CD4-positive, alpha-beta T cell (primary cell): ENCODE measurements around the gene METTL9. TPM values are rescaled to one million over a fixed set of nuclear protein-coding genes. Genes with fewer than 3 reads are reported as not detected.

Experiments
- ATAC-seq: fragments of 200-7000 bp; cut with Tn5 transposase; one replicate; pipeline ENCODE4 v1.10.0; 2022; ENCODE audit warnings: mild to moderate bottlenecking; ENCODE audit not compliant: poor library complexity
- CTCF ChIA-PET: fragments of 350-600 bp; sonication (Branson Sonifier 250); formaldehyde crosslinking; loops from one replicate; lab custom pipeline; 2021; ENCODE audit warnings: antibody characterized with exemption, inconsistent platforms; lab: Charles Lee
- POLR2A ChIA-PET: fragments of 350-600 bp; sonication (Branson Sonifier 250); formaldehyde crosslinking; loops from one replicate; lab custom pipeline; 2021; ENCODE audit warnings: antibody characterized with exemption, inconsistent platforms; lab: Charles Lee
- DNase-seq, 14 experiments: peaks; one replicate each; pipeline ENCODE4 v3.0.0-alpha.2; 2013 to 2020; ENCODE audit warnings: mixed read lengths in 2 of 14
- H3K27ac ChIP-seq, 2 donors: one replicate each; pipeline versions ENCODE4 v1.5.1 to v1.7.0; 2013; ENCODE audit warnings: low read length in 2 of 2, low read depth in 1 of 2, mild to moderate bottlenecking in 1 of 2
- H3K27me3 ChIP-seq, 2 experiments: 1 replicate in 1 of 2; 2 replicates in 1 of 2; pipeline versions ENCODE4 v1.6.1 to v1.7.0; 2013; ENCODE audit warnings: low read length in 2 of 2, control low read depth in 1 of 2, mild to moderate bottlenecking in 1 of 2, moderate library complexity in 1 of 2; ENCODE audit not compliant: insufficient read depth in 2 of 2, control insufficient read depth in 1 of 2
- H3K36me3 ChIP-seq: one replicate; pipeline ENCODE4 v1.6.1; 2013; ENCODE audit warnings: low read length, control low read depth; ENCODE audit not compliant: insufficient read depth
- H3K4me1 ChIP-seq: one replicate; pipeline ENCODE4 v1.6.1; 2013; ENCODE audit warnings: low read length, control low read depth; ENCODE audit not compliant: insufficient read depth
- H3K4me3 ChIP-seq: one replicate; pipeline ENCODE4 v1.5.1; 2013; ENCODE audit warnings: mild to moderate bottlenecking, low read length, moderate library complexity
- H3K9me3 ChIP-seq, 2 experiments: 1 replicate in 1 of 2; 2 replicates in 1 of 2; pipeline versions ENCODE4 v1.6.1 to v1.7.0; 2013; ENCODE audit warnings: low read length in 2 of 2, mild to moderate bottlenecking in 2 of 2, control low read depth in 1 of 2, moderate library complexity in 1 of 2; ENCODE audit not compliant: control insufficient read depth in 1 of 2, insufficient read depth in 1 of 2
- H3K27ac Mint-ChIP-seq: one replicate; pipeline ENCODE4 v1.8.0; 2020; ENCODE audit warnings: mixed read lengths
- H3K27me3 Mint-ChIP-seq: one replicate; pipeline ENCODE4 v1.8.0; 2021; ENCODE audit warnings: mixed read lengths
- H3K36me3 Mint-ChIP-seq: one replicate; pipeline ENCODE4 v1.8.0; 2021; ENCODE audit warnings: low read depth, mixed read lengths
- H3K4me1 Mint-ChIP-seq: one replicate; pipeline ENCODE4 v1.8.0; 2021; ENCODE audit warnings: low read depth, mixed read lengths
- H3K4me3 Mint-ChIP-seq: one replicate; pipeline ENCODE4 v1.8.0; 2020; ENCODE audit warnings: mild to moderate bottlenecking, mixed read lengths
- H3K9me3 Mint-ChIP-seq: one replicate; pipeline ENCODE4 v1.8.0; 2020; ENCODE audit warnings: mixed read lengths
- intact Hi-C, 2 experiments: fragments of 100-400 bp; cut with DNase I in 1 of 2; cut with micrococcal nuclease in 1 of 2; formaldehyde crosslinking; loops; one replicate each; pipeline versions ENCODE4 v1.15.1 to v1.9.0; 2023 to 2025; cut with DNase I, micrococcal nuclease
- total RNA-seq, 174 experiments: library from RNA in 2 of 174; stranded (reverse) in 2 of 174; gene quantifications; one replicate each; pipeline ENCODE4 v1.2.3 and lab custom pipeline; 2021 to 2026
- TF ChIP-seq, protein P1 (sequence below): fragments of 200-600 bp; IDR thresholded peaks from one replicate; pipeline ENCODE4 v1.8.0; 2022; ENCODE audit warnings: antibody characterized with exemption, mild to moderate bottlenecking

The METTL9 gene
- total RNA-seq, 2 experiments from 2014 or later: 78.4 to 86.7 TPM

- peaks cover 81% of the 10 kb centered on the region for H3K36me3 Mint-ChIP-seq
Measured at GRCh38 chr16:21619765-21620425, 20.5 kb downstream of the METTL9 start.

GRCh38 chr16:21620592-21620991 is 21.2 kb downstream of the METTL9 start:
- H3K27ac ChIP-seq: no peak overlapping the region
- H3K4me1 Mint-ChIP-seq: peaks cover 68% of the 10 kb centered on the region
- ChIA-PET POLR2A (interaction anchor here (0.6 to 2.7 kb wide), 9 partner anchors 12 to 25 kb away, joined by 3 to 12 read pairs (median 5); partner anchors contain the start of gene METTL9), CTCF (interaction anchor here (0.8 kb wide), 1 partner anchor 36 kb away, joined by 4 read pairs; no protein-coding TSS in a partner anchor)
- H3K36me3 ChIP-seq: peaks cover 11% of the 10 kb centered on the region
- peak overlapping the region; percentile 82 for H3K27ac Mint-ChIP-seq
- no peak overlapping the region for H3K4me3 Mint-ChIP-seq
- H3K4me1 ChIP-seq: peaks cover 26% of the 10 kb centered on the region
- intact Hi-C loops: no loop called here
- no peak overlapping the region for H3K4me3 ChIP-seq
- no peaks in the 10 kb centered on the region for H3K9me3 Mint-ChIP-seq
- DNase-seq (no peak), ATAC-seq (no peak)
- no peaks in the 10 kb centered on the region for H3K9me3 ChIP-seq
- H3K36me3 Mint-ChIP-seq: peaks cover 83% of the 10 kb centered on the region
- H3K27me3 Mint-ChIP-seq: no peaks in the 10 kb centered on the region
- TF ChIP-seq, protein P1, sequence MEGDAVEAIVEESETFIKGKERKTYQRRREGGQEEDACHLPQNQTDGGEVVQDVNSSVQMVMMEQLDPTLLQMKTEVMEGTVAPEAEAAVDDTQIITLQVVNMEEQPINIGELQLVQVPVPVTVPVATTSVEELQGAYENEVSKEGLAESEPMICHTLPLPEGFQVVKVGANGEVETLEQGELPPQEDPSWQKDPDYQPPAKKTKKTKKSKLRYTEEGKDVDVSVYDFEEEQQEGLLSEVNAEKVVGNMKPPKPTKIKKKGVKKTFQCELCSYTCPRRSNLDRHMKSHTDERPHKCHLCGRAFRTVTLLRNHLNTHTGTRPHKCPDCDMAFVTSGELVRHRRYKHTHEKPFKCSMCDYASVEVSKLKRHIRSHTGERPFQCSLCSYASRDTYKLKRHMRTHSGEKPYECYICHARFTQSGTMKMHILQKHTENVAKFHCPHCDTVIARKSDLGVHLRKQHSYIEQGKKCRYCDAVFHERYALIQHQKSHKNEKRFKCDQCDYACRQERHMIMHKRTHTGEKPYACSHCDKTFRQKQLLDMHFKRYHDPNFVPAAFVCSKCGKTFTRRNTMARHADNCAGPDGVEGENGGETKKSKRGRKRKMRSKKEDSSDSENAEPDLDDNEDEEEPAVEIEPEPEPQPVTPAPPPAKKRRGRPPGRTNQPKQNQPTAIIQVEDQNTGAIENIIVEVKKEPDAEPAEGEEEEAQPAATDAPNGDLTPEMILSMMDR: no peak
- H3K27me3 ChIP-seq: no peaks in the 10 kb centered on the region

More at GRCh38 chr16:21619765-21620425, 20.5 kb downstream of the METTL9 start:
- Histone ChIP-seq H3K4me1 (peaks cover 32% of the 10 kb centered on the region), H3K27me3 (no peaks in the 10 kb centered on the region), H3K36me3 (peaks cover 7% of the 10 kb centered on the region), H3K9me3 (no peaks in the 10 kb centered on the region), H3K27ac (no peak overlapping the region), H3K4me3 (no peak overlapping the region)
- TF ChIP-seq, protein P1: no peak
- Mint-ChIP-seq H3K9me3 (no peaks in the 10 kb centered on the region), H3K27me3 (no peaks in the 10 kb centered on the region), H3K27ac (no peak overlapping the region), H3K4me3 (no peak overlapping the region), H3K4me1 (peaks cover 68% of the 10 kb centered on the region)
- no peak for ATAC-seq
- intact Hi-C loops: no loop called here
- ChIA-PET CTCF (no interaction called here), POLR2A (interaction anchor here (1.9 to 2.1 kb wide), 2 partner anchors 12 to 19 kb away, joined by 5 to 12 read pairs; no protein-coding TSS in a partner anchor)
- DNase-seq: no peak

DNA sequence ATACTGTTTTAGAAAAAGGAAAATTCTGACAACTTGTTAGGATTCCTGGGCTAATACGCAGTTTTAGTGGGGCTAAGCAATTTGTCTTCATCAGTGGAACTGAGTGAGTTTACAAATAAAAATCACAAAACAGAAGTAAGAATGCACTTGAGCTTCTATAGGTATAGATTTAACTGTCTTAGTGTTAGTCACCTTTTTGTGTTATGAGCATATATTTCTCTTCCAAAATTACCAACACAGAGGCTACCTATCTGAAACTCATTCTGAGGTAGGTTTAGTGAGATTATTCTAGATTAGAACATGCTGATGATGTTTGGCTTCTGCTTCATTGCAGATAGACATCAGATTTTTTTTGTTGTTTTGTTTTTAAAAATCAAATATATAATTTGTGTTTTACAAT is 23.2 kb downstream of the METTL9 start:
- POLR2A ChIA-PET: interaction anchor here (1.2 to 2.7 kb wide), 5 partner anchors 11 to 25 kb away, joined by 3 to 8 read pairs (median 5); partner anchors contain the start of gene METTL9
- peaks cover 11% of the 10 kb centered on the region for H3K36me3 ChIP-seq

More for the DNA sequence above, 23.2 kb downstream of the METTL9 start:
- Mint-ChIP-seq H3K36me3 (peaks cover 81% of the 10 kb centered on the region), H3K9me3 (no peaks in the 10 kb centered on the region), H3K27me3 (no peaks in the 10 kb centered on the region), H3K27ac (peak overlapping the region; percentile 82), H3K4me3 (no peak overlapping the region), H3K4me1 (peaks cover 68% of the 10 kb centered on the region)
- no peak overlapping the region for H3K4me3 ChIP-seq
- ATAC-seq: no peak
- no peak overlapping the region for H3K27ac ChIP-seq
- TF ChIP-seq, protein P1: no peak
- no peaks in the 10 kb centered on the region for H3K27me3 ChIP-seq
- H3K9me3 ChIP-seq: no peaks in the 10 kb centered on the region
- H3K4me1 ChIP-seq: peaks cover 32% of the 10 kb centered on the region
- CTCF ChIA-PET: interaction anchor here (1.3 kb wide), 3 partner anchors 18 to 35 kb away, joined by 3 to 5 read pairs (median 4); no protein-coding TSS in a partner anchor
- DNase-seq: no peak
- intact Hi-C loops: no loop called here
